Psoas muscle (tissue), 8 donors: ENCODE results near the gene SUFU. TPM values are rescaled to one million over a fixed set of nuclear protein-coding genes. Genes with fewer than 3 reads are reported as not detected.

Experiments used
- ATAC-seq, 4 donors: fragments of 200-7000 bp; cut with Tn5 transposase; one replicate each; pipeline ENCODE4 v1.9.1; 2020; ENCODE audit warnings: moderate library complexity in 3 of 4, mild to moderate bottlenecking in 2 of 4
- DNase-seq, 2 donors: peaks; one replicate each; pipeline ENCODE4 v3.0.0-alpha.2; 2020
- H3K27ac ChIP-seq: fragments of 200-600 bp; one replicate; pipeline ENCODE4 v1.8.0; 2022
- H3K27me3 ChIP-seq, 3 donors: fragments of 200-600 bp in 1 of 3; one replicate each; pipeline versions ENCODE4 v1.6.1 to v1.8.0; 2013 to 2022; ENCODE audit warnings: low read length in 2 of 3, mild to moderate bottlenecking in 2 of 3, moderate library complexity in 1 of 3; ENCODE audit not compliant: insufficient read depth in 3 of 3
- H3K36me3 ChIP-seq, 2 donors: fragments of 200-600 bp in 1 of 2; one replicate each; pipeline versions ENCODE4 v1.6.1 to v1.8.0; 2013 to 2022; ENCODE audit warnings: low read depth in 1 of 2, mild to moderate bottlenecking in 1 of 2, moderate library complexity in 1 of 2; ENCODE audit not compliant: insufficient read depth in 1 of 2
- H3K4me1 ChIP-seq: fragments of 200-600 bp; one replicate; pipeline ENCODE4 v1.8.0; 2022
- H3K4me3 ChIP-seq: fragments of 200-600 bp; one replicate; pipeline ENCODE4 v1.8.0; 2022; ENCODE audit warnings: mild to moderate bottlenecking
- H3K9me3 ChIP-seq: fragments of 200-600 bp; one replicate; pipeline ENCODE4 v1.8.0; 2022
- WGBS, 3 donors: extraction: QIAGEN DNeasy Blood & Tissue Kit; methylation state at CpG; one replicate each; pipeline versions ENCODE4 v1.1.6 to v1.1.7; 2013; 5-methylcytosine and 5-hydroxymethylcytosine counted together
- intact Hi-C, 2 donors: fragments of 100-400 bp; cut with DNase I; formaldehyde crosslinking; loops; one replicate each; pipeline versions ENCODE4 v1.11.0 to v1.14.2; 2022
- polyA plus RNA-seq, 3 donors: library from polyadenylated mRNA; stranded (reverse); fragments of 200-250 nt; gene quantifications; one replicate each; pipeline ENCODE4 v1.2.3, GENCODE V29; 2013
- total RNA-seq, 4 donors: library from RNA; stranded (reverse); fragmentation: NEBNext Ultra II Directional in 2 of 4; extraction: Animal tissue kit (Norgen Biotek cat#: 25700) in 2 of 4; gene quantifications; one replicate each; pipeline versions ENCODE4 v1.2.1 to v1.2.4, GENCODE V29; 2021 to 2023
- TF ChIP-seq, protein P1 (sequence below): fragments of 200-600 bp; IDR thresholded peaks from one replicate; pipeline ENCODE4 v1.8.0; 2022; ENCODE audit warnings: antibody characterized with exemption
- donor health status: healthy with polysubstance abuse.
- donor health status: DM: no; HTN: no; CAD: no; lungs with moderate emphysema.
- donor health status: Bipolar disorder and iron deficiency.
- donor health status: healthy.
- donor health status: DM: yes; HTN: yes; CAD: no.
- donor health status: DM: no; HTN: no; CAD: no.
- donor health status: DM: no; HTN: no; CAD: no.
- donor health status: DM: yes; HTN: yes; CAD: no.

The SUFU gene
- total and polyA plus RNA-seq, 7 donors = 2.1 to 6.8 (median 5.1) TPM

GRCh38 chr10:102509387-102509786, 5.6 kb downstream of the SUFU start:
- intact Hi-C loops = loop anchor here in 1 of 2 donors (5.0 kb wide), 1 partner anchor 43 kb away; no protein-coding TSS in a partner anchor
- TF ChIP-seq, protein P1, sequence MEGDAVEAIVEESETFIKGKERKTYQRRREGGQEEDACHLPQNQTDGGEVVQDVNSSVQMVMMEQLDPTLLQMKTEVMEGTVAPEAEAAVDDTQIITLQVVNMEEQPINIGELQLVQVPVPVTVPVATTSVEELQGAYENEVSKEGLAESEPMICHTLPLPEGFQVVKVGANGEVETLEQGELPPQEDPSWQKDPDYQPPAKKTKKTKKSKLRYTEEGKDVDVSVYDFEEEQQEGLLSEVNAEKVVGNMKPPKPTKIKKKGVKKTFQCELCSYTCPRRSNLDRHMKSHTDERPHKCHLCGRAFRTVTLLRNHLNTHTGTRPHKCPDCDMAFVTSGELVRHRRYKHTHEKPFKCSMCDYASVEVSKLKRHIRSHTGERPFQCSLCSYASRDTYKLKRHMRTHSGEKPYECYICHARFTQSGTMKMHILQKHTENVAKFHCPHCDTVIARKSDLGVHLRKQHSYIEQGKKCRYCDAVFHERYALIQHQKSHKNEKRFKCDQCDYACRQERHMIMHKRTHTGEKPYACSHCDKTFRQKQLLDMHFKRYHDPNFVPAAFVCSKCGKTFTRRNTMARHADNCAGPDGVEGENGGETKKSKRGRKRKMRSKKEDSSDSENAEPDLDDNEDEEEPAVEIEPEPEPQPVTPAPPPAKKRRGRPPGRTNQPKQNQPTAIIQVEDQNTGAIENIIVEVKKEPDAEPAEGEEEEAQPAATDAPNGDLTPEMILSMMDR = no peak
- 39 to 86% (median 77%) methylated on average over 2 of the region's 2 CpGs for WGBS, 3 donors
- H3K4me1 ChIP-seq = peaks cover 39% of the 10 kb centered on the region
- peak overlapping the region; percentile 15 for H3K27ac ChIP-seq
- no peak overlapping the region for H3K4me3 ChIP-seq
- no peaks in the 10 kb centered on the region for H3K9me3 ChIP-seq
- DNase-seq (no peak), ATAC-seq (no peak)
- H3K27me3 ChIP-seq = no peaks in the 10 kb centered on the region
- H3K36me3 ChIP-seq = peaks cover 2 to 53% of the 10 kb centered on the region in 2 donors

GRCh38 chr10:102511583-102512274, 8.0 kb downstream of the SUFU start:
- H3K4me1 ChIP-seq = peaks cover 25% of the 10 kb centered on the region
- no peak for DNase-seq
- no peak overlapping the region for H3K27ac ChIP-seq
- H3K27me3 ChIP-seq = no peaks in the 10 kb centered on the region
- no peak for ATAC-seq
- 78 to 85% (median 78%) methylated on average over 6 of the region's 6 CpGs for WGBS, 3 donors
- intact Hi-C loops = no loop called here
- peaks cover 2 to 58% of the 10 kb centered on the region in 2 donors for H3K36me3 ChIP-seq
- TF ChIP-seq, protein P1 = no peak
- no peaks in the 10 kb centered on the region for H3K9me3 ChIP-seq
- H3K4me3 ChIP-seq = no peak overlapping the region

DNA sequence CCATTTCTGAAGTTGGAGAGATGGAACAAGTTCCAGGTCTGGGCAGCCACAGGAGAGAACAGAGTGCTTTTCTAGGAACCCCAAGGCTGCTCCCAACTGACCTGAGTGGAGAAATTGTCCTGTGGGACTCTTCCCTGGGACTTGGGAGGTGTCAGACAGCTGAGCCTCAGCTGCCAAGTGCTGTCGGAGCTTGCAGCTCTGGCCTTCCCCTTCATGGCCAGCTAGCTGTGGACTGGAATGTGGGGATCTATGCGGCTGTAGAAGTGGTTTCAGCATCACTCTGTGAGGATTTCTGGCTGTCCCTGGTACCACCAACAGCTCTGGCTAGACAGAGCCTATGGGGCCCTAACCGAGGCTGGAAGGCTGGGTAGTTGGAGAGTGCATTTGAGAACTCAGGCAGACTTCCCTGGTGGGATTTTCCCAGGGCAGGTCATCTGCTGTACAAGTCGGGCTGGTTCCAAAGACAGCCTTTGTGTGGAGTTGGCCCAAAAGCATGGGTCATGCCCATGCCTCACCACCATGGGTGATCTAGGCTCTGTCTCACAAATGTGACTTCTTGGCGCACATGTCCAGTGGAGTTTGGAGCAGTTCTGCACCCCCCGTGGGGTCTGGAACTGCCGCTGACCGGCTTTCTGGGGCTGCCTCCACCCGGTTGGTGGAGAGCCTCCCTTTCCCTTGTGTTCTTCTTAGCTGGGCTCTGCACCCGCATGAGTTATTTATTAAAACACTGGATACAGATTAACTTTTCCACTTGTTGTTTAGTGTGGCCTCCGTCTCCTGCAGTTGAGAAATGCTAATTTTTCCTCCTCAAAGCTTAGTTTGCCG, 10.9 kb downstream of the SUFU start:
- 60 to 73% (median 62%) methylated on average over 12 of the region's 12 CpGs for WGBS, 3 donors
- peaks cover 2 to 54% of the 10 kb centered on the region in 2 donors for H3K36me3 ChIP-seq
- H3K4me3 ChIP-seq = no peak overlapping the region
- H3K9me3 ChIP-seq = no peaks in the 10 kb centered on the region
- ATAC-seq (no peak), DNase-seq (no peak)
- H3K27ac ChIP-seq = no peak overlapping the region
- H3K27me3 ChIP-seq = no peaks in the 10 kb centered on the region
- H3K4me1 ChIP-seq = peaks cover 1% of the 10 kb centered on the region
- TF ChIP-seq, protein P1 = no peak
- intact Hi-C loops = no loop called here

DNA sequence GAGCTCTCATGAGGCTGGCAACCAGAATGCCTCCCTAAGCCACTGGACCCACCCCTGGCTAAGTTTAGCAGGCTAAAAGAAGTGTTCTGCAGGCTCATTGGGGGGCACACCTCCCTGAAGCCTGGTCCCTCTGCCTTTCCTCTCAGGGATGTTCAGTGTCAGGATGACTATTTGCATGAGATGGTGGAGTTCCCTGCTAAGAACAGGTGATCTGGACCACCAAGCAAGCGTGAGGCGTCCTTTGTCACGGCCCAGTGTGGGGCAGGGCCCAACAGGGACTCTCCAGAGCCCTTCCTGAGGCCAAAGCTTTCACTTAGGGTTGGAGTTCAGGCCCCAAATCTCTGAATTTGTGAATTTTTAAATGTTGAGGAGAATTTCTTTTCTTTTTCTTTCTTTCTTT, 12.0 kb downstream of the SUFU start:
- DNase-seq (no peak), ATAC-seq (no peak)
- Histone ChIP-seq H3K4me3 (no peak overlapping the region), H3K9me3 (no peaks in the 10 kb centered on the region), H3K27me3 (no peaks in the 10 kb centered on the region), H3K27ac (no peak overlapping the region), H3K4me1 (no peaks in the 10 kb centered on the region), H3K36me3 (peaks cover 2 to 45% of the 10 kb centered on the region in 2 donors)
- TF ChIP-seq, protein P1 = no peak
- WGBS, 3 donors = 80 to 96% (median 93%) methylated on average over 3 of the region's 3 CpGs
- intact Hi-C loops = no loop called here
